ENCODE data around the gene KRT222. TPM values are rescaled to one million over a fixed set of nuclear protein-coding genes. Genes with fewer than 3 reads are reported as not detected.

KRT222 gene
- polyA plus RNA-seq, 1 donor (not counting 4 experiments of a cell fraction or from before 2014, with no cell fraction given): 0.76 TPM

DNA sequence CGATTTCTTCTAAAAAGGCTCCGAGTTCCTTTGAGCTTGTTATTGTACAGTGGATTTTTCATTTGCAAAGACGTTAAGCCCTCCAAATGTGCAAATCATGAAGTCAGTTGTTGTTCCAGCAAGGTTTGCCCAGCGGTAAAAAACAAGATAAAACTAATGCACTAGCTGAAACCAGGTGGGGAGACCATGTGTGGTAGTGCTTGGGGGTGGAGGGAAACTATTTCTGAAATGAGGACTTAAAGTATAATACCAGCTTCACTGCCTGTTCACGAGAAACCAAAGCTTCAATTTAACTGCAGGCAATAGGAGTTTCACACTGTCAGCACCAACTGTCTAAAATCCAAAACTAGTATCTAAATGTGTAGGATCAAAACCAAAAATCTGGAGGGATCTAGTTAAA lies 39.7 kb downstream of the KRT222 start:
- FAIRE-seq: no peak
- TF ChIP-seq EZH2 (IDR thresholded peaks at IDR 0.05; ENCODE audit: low read length): no peak
- TF ChIP-seq, protein P1, sequence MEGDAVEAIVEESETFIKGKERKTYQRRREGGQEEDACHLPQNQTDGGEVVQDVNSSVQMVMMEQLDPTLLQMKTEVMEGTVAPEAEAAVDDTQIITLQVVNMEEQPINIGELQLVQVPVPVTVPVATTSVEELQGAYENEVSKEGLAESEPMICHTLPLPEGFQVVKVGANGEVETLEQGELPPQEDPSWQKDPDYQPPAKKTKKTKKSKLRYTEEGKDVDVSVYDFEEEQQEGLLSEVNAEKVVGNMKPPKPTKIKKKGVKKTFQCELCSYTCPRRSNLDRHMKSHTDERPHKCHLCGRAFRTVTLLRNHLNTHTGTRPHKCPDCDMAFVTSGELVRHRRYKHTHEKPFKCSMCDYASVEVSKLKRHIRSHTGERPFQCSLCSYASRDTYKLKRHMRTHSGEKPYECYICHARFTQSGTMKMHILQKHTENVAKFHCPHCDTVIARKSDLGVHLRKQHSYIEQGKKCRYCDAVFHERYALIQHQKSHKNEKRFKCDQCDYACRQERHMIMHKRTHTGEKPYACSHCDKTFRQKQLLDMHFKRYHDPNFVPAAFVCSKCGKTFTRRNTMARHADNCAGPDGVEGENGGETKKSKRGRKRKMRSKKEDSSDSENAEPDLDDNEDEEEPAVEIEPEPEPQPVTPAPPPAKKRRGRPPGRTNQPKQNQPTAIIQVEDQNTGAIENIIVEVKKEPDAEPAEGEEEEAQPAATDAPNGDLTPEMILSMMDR (optimal IDR thresholded peaks at IDR 0.05 in 1 of 3, IDR thresholded peaks at IDR 0.05 in 1 of 3, conservative IDR thresholded peaks at IDR 0.05 in 1 of 3; ENCODE audit: extremely low read depth in 1 of 3, insufficient read depth in 2 of 3, low read length in 3 of 3): no peak

DNA sequence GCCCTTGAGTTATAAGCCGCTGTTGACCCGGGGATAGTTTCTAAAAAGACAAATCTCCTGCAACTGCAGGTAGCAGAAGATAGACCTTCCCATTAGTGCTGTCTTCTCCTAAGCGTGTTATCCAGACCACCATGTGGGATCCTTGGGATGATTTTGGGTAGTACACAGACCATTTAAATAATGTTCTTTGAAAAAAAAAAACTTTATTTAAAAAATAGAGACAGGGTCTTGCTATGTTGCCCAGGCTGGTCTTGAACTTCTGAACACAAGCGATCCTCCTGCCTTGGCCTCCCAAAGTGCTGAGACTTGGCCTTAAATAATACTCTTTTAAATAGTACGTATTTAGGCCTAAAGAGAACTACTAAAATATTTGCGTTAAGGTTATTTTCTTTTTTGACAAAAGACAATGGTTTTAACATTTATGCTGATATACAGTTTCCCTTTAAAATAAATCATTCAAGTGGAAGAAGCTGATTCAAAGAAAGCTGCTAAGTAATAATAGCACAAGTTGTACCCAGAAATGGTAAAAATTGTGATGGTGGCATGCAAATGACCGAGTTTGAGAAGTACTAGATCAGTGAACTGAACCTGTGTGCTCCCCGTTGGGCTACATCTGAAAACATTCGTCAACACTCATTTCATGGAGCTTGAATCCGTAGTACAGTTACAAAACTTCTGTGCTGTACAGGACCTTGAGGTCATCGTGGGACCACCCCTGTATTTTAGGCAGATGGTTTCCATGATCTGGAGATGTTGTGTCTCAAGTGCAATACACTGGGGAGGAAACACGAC lies 41.4 kb downstream of the KRT222 start:
- TF ChIP-seq, protein P1 (optimal IDR thresholded peaks at IDR 0.05 in 1 of 3, IDR thresholded peaks at IDR 0.05 in 1 of 3, conservative IDR thresholded peaks at IDR 0.05 in 1 of 3; ENCODE audit: extremely low read depth in 1 of 3, insufficient read depth in 2 of 3, low read length in 3 of 3): no peak
- no peak for TF ChIP-seq EZH2 (IDR thresholded peaks at IDR 0.05; ENCODE audit: low read length)

More for the DNA sequence above, 39.7 kb downstream of the KRT222 start:
- Histone ChIP-seq H3K9me3 (ENCODE audit: control insufficient read depth, low read depth, low read length) (no peaks in the 10 kb centered on the region), H3K27me3 (ENCODE audit: control insufficient read depth, extremely low read depth, insufficient read depth, low read length) (no peaks in the 10 kb centered on the region), H3K9ac (ENCODE audit: control insufficient read depth, extremely low read depth, insufficient read depth, low read length) (no peak overlapping the region), H4K20me1 (ENCODE audit: control insufficient read depth, extremely low read depth, insufficient read depth, low read length) (no peaks in the 10 kb centered on the region), H3K79me2 (ENCODE audit: control insufficient read depth, insufficient read depth, low read length) (no peaks in the 10 kb centered on the region), H3K4me2 (ENCODE audit: control insufficient read depth, extremely low read depth, insufficient read depth, low read depth, low read length) (no peak overlapping the region), H3K4me1 (ENCODE audit: control insufficient read depth, extremely low read depth, insufficient read depth, low read length) (no peaks in the 10 kb centered on the region), H3K36me3 (ENCODE audit: control insufficient read depth in 2 of 2, extremely low read depth in 1 of 2, insufficient read depth in 2 of 2, low read length in 2 of 2) (peaks cover 6 to 11% of the 10 kb centered on the region in 2 experiments), H3K4me3 (ENCODE audit: control insufficient read depth in 2 of 3, extremely low read depth in 1 of 3, insufficient read depth in 2 of 3, low read depth in 1 of 3, low read length in 3 of 3) (no peak overlapping the region), H2AFZ (ENCODE audit: control insufficient read depth, low read length) (no peak overlapping the region), H3K9me1 (ENCODE audit: control insufficient read depth, extremely low read depth, insufficient read depth, low read length) (no peaks in the 10 kb centered on the region), H3K27ac (ENCODE audit: control insufficient read depth, insufficient read depth, low read length) (no peak overlapping the region)
- dilution Hi-C loops (cut with MboI; ENCODE audit: extremely low pct_ligation_motif_present, low sequenced_read_pairs): no loop called here
- no peak for DNase-seq (ENCODE audit: low read depth, low spot score)

More for the DNA sequence above, 41.4 kb downstream of the KRT222 start:
- FAIRE-seq: no peak
- Histone ChIP-seq H3K4me1 (ENCODE audit: control insufficient read depth, extremely low read depth, insufficient read depth, low read length) (no peaks in the 10 kb centered on the region), H2AFZ (ENCODE audit: control insufficient read depth, low read length) (no peak overlapping the region), H3K9me3 (ENCODE audit: control insufficient read depth, low read depth, low read length) (no peaks in the 10 kb centered on the region), H4K20me1 (ENCODE audit: control insufficient read depth, extremely low read depth, insufficient read depth, low read length) (no peaks in the 10 kb centered on the region), H3K4me3 (ENCODE audit: control insufficient read depth in 2 of 3, extremely low read depth in 1 of 3, insufficient read depth in 2 of 3, low read depth in 1 of 3, low read length in 3 of 3) (no peak overlapping the region), H3K9ac (ENCODE audit: control insufficient read depth, extremely low read depth, insufficient read depth, low read length) (no peak overlapping the region), H3K79me2 (ENCODE audit: control insufficient read depth, insufficient read depth, low read length) (no peaks in the 10 kb centered on the region), H3K4me2 (ENCODE audit: control insufficient read depth, extremely low read depth, insufficient read depth, low read depth, low read length) (no peak overlapping the region), H3K27me3 (ENCODE audit: control insufficient read depth, extremely low read depth, insufficient read depth, low read length) (peaks cover 10% of the 10 kb centered on the region), H3K9me1 (ENCODE audit: control insufficient read depth, extremely low read depth, insufficient read depth, low read length) (no peaks in the 10 kb centered on the region), H3K27ac (ENCODE audit: control insufficient read depth, insufficient read depth, low read length) (no peak overlapping the region), H3K36me3 (ENCODE audit: control insufficient read depth in 2 of 2, extremely low read depth in 1 of 2, insufficient read depth in 2 of 2, low read length in 2 of 2) (peaks cover 3 to 5% of the 10 kb centered on the region in 2 experiments)
- DNase-seq (ENCODE audit: low read depth, low spot score): no peak
- dilution Hi-C loops (cut with MboI; ENCODE audit: extremely low pct_ligation_motif_present, low sequenced_read_pairs): no loop called here
